GM12891 (cell line): ENCODE data around the gene PLPPR3.
"Not testable (repeated sequence)": the region's sequence is repeated elsewhere in the genome, so short reads cannot be mapped to it uniquely, and the experiment has no call there.

Experiments
- DNase-seq: peaks from one replicate; pipeline ENCODE4 v3.0.0; 2011; ENCODE audit warnings: low spot score; ENCODE audit not compliant: insufficient read length
- FAIRE-seq: peaks from 2 replicates; lab custom pipeline; 2011; peaks lifted over from hg19 to GRCh38; lab: Jason Lieb, UNC
- PAX5 ChIP-seq: IDR thresholded peaks from 2 replicates; pipeline ENCODE4 v1.6.1; 2011; ENCODE audit warnings: low read length, moderate library complexity, mild to moderate bottlenecking; ENCODE audit not compliant: insufficient read depth, severe bottlenecking
- POLR2A ChIP-seq: IDR thresholded peaks from 2 replicates; pipeline ENCODE4 v1.6.1; 2011; ENCODE audit warnings: low read depth, low read length, control low read depth
- POLR2AphosphoS5 ChIP-seq: IDR thresholded peaks from 2 replicates; pipeline ENCODE4 v1.6.1; 2011; ENCODE audit warnings: low read depth, low read length, control low read depth
- POU2F2 ChIP-seq: IDR thresholded peaks from 2 replicates; pipeline ENCODE4 v1.6.1; 2011; ENCODE audit warnings: low read depth, mild to moderate bottlenecking, control low read depth, low read length, moderate library complexity
- SPI1 ChIP-seq: IDR thresholded peaks from 2 replicates; pipeline ENCODE4 v1.6.1; 2011; ENCODE audit warnings: low read depth, low read length, control low read depth
- TAF1 ChIP-seq: IDR thresholded peaks from 2 replicates; pipeline ENCODE4 v1.6.1; 2011; ENCODE audit warnings: low read depth, low read length, control low read depth

Gene PLPPR3

GRCh38 chr19:843180-843835 is 21.6 kb upstream of the PLPPR3 start:
- TF ChIP-seq SPI1 = no peak
- DNase-seq (no peak), FAIRE-seq (no peak)

GRCh38 chr19:842802-843179 is 21.0 kb upstream of the PLPPR3 start:
- DNase-seq, FAIRE-seq: not testable (repeated sequence)

- TF ChIP-seq SPI1 (no peak), PAX5 (no peak), POLR2A (no peak), POU2F2 (no peak), TAF1 (no peak), POLR2AphosphoS5 (no peak)
- FAIRE-seq (no peak), DNase-seq (no peak)
Observed at GRCh38 chr19:840519-841206, 18.9 kb upstream of the PLPPR3 start, which contains the start of gene PRTN3. PRTN3 (plus strand) TSS chr19:840999; CDS start chr19:841009, 10 bp downstream.

- TF ChIP-seq POU2F2 = no peak
- TF ChIP-seq POLR2A = no peak
- no peak for TF ChIP-seq POLR2AphosphoS5
- TF ChIP-seq SPI1 = no peak
- no peak for TF ChIP-seq TAF1
- no peak for TF ChIP-seq PAX5
- DNase-seq (no peak), FAIRE-seq (no peak)
Observed at GRCh38 chr19:835210-835810, 13.6 kb upstream of the PLPPR3 start.

- FAIRE-seq (no peak), DNase-seq (no peak)
- no peak for TF ChIP-seq PAX5
- TF ChIP-seq POU2F2 = no peak
- no peak for TF ChIP-seq TAF1
Observed at GRCh38 chr19:834216-834615, 12.5 kb upstream of the PLPPR3 start.

- no peak for TF ChIP-seq POLR2A
- TF ChIP-seq SPI1 = no peak
- TF ChIP-seq POLR2AphosphoS5 = no peak
- TF ChIP-seq TAF1 = no peak
- TF ChIP-seq POU2F2 = no peak
- no peak for TF ChIP-seq PAX5
- DNase-seq (no peak), FAIRE-seq (no peak)
Observed at GRCh38 chr19:831407-832369, 9.9 kb upstream of the PLPPR3 start.

GRCh38 chr19:829129-829758 is 7.5 kb upstream of the PLPPR3 start:
- TF ChIP-seq POLR2AphosphoS5 (no peak), POU2F2 (peak; percentile 61; the same call in 1 of the 2 replicates)
- no peak for DNase-seq
- no peak for FAIRE-seq

- TF ChIP-seq SPI1 (no peak), POLR2A (no peak)
- FAIRE-seq (no peak), DNase-seq (no peak)
Observed at GRCh38 chr19:827710-828321, 6.1 kb upstream of the PLPPR3 start, which contains the start of gene AZU1. AZU1 (plus strand) TSS chr19:827837; CDS start chr19:827847, 10 bp downstream.

GRCh38 chr19:827314-827709 is 5.6 kb upstream of the PLPPR3 start:
- TF ChIP-seq SPI1 (no peak), POLR2A (no peak), POLR2AphosphoS5 (no peak), POU2F2 (no peak), TAF1 (no peak)
- FAIRE-seq (no peak), DNase-seq (no peak)
